GM12878 (cell line): ENCODE measurements around the gene TBC1D24. TPM values are rescaled to one million over a fixed set of nuclear protein-coding genes. Genes with fewer than 3 reads are reported as not detected.

Experiments used
- ATAC-seq: fragments of 200-7000 bp; cut with Tn5 transposase; 3 replicates; pipeline ENCODE4 v1.9.1; 2020; ENCODE audit warnings: mild to moderate bottlenecking, moderate library complexity
- BruUV-seq: library from RNA; stranded (reverse); fragments of 400-500 nt; replicated peaks from 2 replicates; lab custom pipeline; 2021; lab: Mats Ljungman, UMichigan
- CTCF ChIA-PET: fragments of 300-600 bp; sonication (Branson Sonifier 250); formaldehyde crosslinking; extraction: SDS; loops from one replicate; lab custom pipeline; 2021; ENCODE audit warnings: inconsistent platforms; lab: Yijun Ruan, JAX
- POLR2A ChIA-PET: fragments of 350-600 bp; formaldehyde crosslinking; extraction: SDS; loops from one replicate; lab custom pipeline; 2021; ENCODE audit warnings: inconsistent platforms; lab: Charles Lee
- RAD21 ChIA-PET: fragments of 300-600 bp; sonication (Branson Sonifier 250); formaldehyde crosslinking; loops from one replicate; lab custom pipeline; 2023; ENCODE audit warnings: antibody characterized with exemption; ENCODE audit not compliant: unreplicated experiment; lab: Charles Lee
- SMC1A ChIA-PET: fragments of 300-600 bp; sonication (Branson Sonifier 250); formaldehyde crosslinking; loops from one replicate; lab custom pipeline; 2023; ENCODE audit not compliant: unreplicated experiment, uncharacterized antibody; lab: Charles Lee
- DNase-seq: peaks from one replicate; pipeline ENCODE4 v3.0.0-alpha.2; 2011; ENCODE audit warnings: low read depth, low spot score
- FAIRE-seq: peaks from 3 replicates; lab custom pipeline; 2011; peaks lifted over from hg19 to GRCh38; lab: Jason Lieb, UNC
- H2AFZ ChIP-seq: 2 replicates; pipeline ENCODE4 v1.6.0; 2011; ENCODE audit warnings: low read depth, low read length, control low read depth; ENCODE audit not compliant: control insufficient read depth
- H3K27ac ChIP-seq: 2 replicates; pipeline ENCODE4 v1.5.1; 2011; ENCODE audit warnings: control low read depth; ENCODE audit not compliant: control insufficient read depth, insufficient read depth
- H3K27me3 ChIP-seq, 2 experiments: replicated peaks in 1 of 2; 2 replicates each; pipeline versions ENCODE4 v1.6.0 to v1.6.1; 2011; ENCODE audit warnings: low read length in 1 of 2; ENCODE audit not compliant: control insufficient read depth in 2 of 2, insufficient read depth in 2 of 2
- H3K36me3 ChIP-seq, 2 experiments: 2 replicates each; pipeline ENCODE4 v1.5.1; 2011; ENCODE audit warnings: low read length in 1 of 2; ENCODE audit not compliant: control insufficient read depth in 2 of 2, insufficient read depth in 2 of 2
- H3K4me1 ChIP-seq: 2 replicates; pipeline ENCODE4 v1.6.1; 2011; ENCODE audit warnings: mild to moderate bottlenecking, low read length, moderate library complexity, mixed read lengths; ENCODE audit not compliant: control insufficient read depth, insufficient read depth
- H3K4me2 ChIP-seq: 2 replicates; pipeline ENCODE4 v1.6.0; 2011; ENCODE audit warnings: control low read depth; ENCODE audit not compliant: control insufficient read depth, insufficient read depth
- H3K4me3 ChIP-seq: fragments of 200-600 bp; sonication (generic); 2 replicates; pipeline ENCODE4 v1.5.1; 2016
- H3K79me2 ChIP-seq: 2 replicates; pipeline ENCODE4 v1.6.0; 2011; ENCODE audit warnings: low read length; ENCODE audit not compliant: control insufficient read depth, insufficient read depth
- H3K9ac ChIP-seq: 2 replicates; pipeline ENCODE4 v1.8.0; 2011; ENCODE audit warnings: low read length, control low read depth, mixed read lengths; ENCODE audit not compliant: control insufficient read depth, insufficient read depth
- H3K9me3 ChIP-seq: replicated peaks from 3 replicates; pipeline ENCODE4 v1.5.1; 2011; ENCODE audit warnings: mild to moderate bottlenecking, low read length; ENCODE audit not compliant: control insufficient read depth, insufficient read depth
- H4K20me1 ChIP-seq: 2 replicates; pipeline ENCODE4 v1.6.0; 2011; ENCODE audit not compliant: control insufficient read depth, insufficient read depth
- BCL11A ChIP-seq: IDR thresholded peaks from 2 replicates; pipeline ENCODE4 v1.6.1; 2011; ENCODE audit warnings: low read depth, low read length
- HCFC1 ChIP-seq: fragments of 150-350 bp; IDR thresholded peaks from 2 replicates; pipeline ENCODE4 v1.6.1; 2014; ENCODE audit warnings: low read length
- IKZF1 ChIP-seq: fragments of 450-650 bp; conservative IDR thresholded peaks from 2 replicates; pipeline ENCODE4 v1.6.1; 2017; ENCODE audit warnings: antibody characterized with exemption, mild to moderate bottlenecking
- NFXL1 ChIP-seq: fragments of 450-650 bp; IDR thresholded peaks from 2 replicates; pipeline ENCODE4 v1.6.1; 2017; ENCODE audit warnings: antibody characterized with exemption, mild to moderate bottlenecking, borderline replicate concordance
- NR2C2 ChIP-seq: IDR thresholded peaks from 2 replicates; pipeline ENCODE4 v1.6.1; 2011; ENCODE audit warnings: borderline replicate concordance, low read depth; ENCODE audit not compliant: control insufficient read depth, insufficient read length
- POLR2A ChIP-seq: IDR thresholded peaks from 2 replicates; pipeline ENCODE4 v1.6.1; 2011; ENCODE audit warnings: low read depth, mild to moderate bottlenecking, low read length
- SRF ChIP-seq, 2 experiments: IDR thresholded peaks; 2 replicates each; pipeline ENCODE4 v1.6.1; 2011; ENCODE audit warnings: low read depth in 2 of 2, low read length in 2 of 2, mild to moderate bottlenecking in 1 of 2, moderate library complexity in 1 of 2
- WGBS: methylation state at CpG from one replicate; pipeline ENCODE4 v1.1.6; 2016; ENCODE audit warnings: low lambda C conversion rate; ENCODE audit not compliant: insufficient replicate concordance, insufficient coverage; ENCODE audit errors: missing lambda C conversion rate; 5-methylcytosine and 5-hydroxymethylcytosine counted together
- in situ Hi-C: fragments of 300-500 bp; cut with MboI; formaldehyde crosslinking; loops from 9 replicates; pipeline ENCODE4 v1.14.3; 2018; ENCODE audit warnings: mixed read lengths
- intact Hi-C: fragments of 100-400 bp; cut with micrococcal nuclease; formaldehyde crosslinking; loops from one replicate; pipeline ENCODE4 v1.14.2; 2022; ENCODE audit not compliant: unreplicated experiment
- polyA plus RNA-seq, 11 experiments: library from polyadenylated mRNA; depleted of rRNA in 4 of 11; unstranded in 6 of 11; stranded (reverse) in 5 of 11; fragments of >200 nt; fragmentation: Nextera tagmentation in 4 of 11; fragmentation: Illumina TruSeq in 1 of 11; extraction: Ambion mirVana in 4 of 11; extraction: Trizol in 1 of 11; gene quantifications; 1 replicate in 1 of 11; 2 replicates in 10 of 11; pipeline versions ENCODE4 v1.2.1 to v1.2.3, GENCODE V29; 2011 to 2016; ENCODE audit warnings: inconsistent platforms in 2 of 11, missing spikeins in 2 of 11, low read depth in 1 of 11
- total RNA-seq, 4 experiments: library from RNA; depleted of rRNA in 3 of 4; stranded (reverse); fragments of >200 nt in 3 of 4; fragmentation: Illumina TruSeq in 1 of 4; extraction: Trizol in 1 of 4; gene quantifications; 2 replicates each; pipeline versions ENCODE4 v1.2.1 to v1.2.3, GENCODE V29; 2013 to 2021

TBC1D24 gene
- total and polyA plus RNA-seq, 10 of the 15 experiments (the other 5 are each of a cell fraction or from before 2014, with no cell fraction given): 1.1 to 9.6 (median 4.5) TPM

DNA sequence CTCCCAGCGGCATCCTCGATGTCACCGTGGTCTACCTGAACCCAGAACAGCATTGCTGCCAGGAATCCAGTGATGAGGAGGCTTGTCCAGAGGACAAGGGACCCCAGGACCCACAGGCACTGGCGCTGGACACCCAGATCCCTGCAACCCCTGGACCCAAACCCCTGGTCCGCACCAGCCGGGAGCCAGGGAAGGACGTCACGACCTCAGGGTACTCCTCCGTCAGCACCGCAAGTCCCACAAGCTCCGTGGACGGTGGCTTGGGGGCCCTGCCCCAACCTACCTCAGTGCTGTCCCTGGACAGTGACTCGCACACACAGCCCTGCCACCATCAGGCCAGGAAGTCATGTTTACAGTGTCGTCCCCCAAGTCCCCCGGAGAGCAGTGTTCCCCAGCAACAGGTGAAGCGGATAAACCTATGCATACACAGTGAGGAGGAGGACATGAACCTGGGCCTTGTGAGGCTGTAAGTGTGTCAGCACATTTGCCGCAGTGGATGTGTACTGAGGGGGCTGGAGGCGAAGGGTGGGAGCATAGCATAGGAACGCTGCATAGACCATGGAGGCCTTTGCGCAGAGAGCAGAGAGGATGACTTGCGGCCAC is 18.3 kb upstream of the TBC1D24 start (continued):
- TF ChIP-seq SRF (IDR thresholded peaks at IDR 0.05; ENCODE audit: low read depth in 2 of 2, low read length in 2 of 2): no peak
- TF ChIP-seq IKZF1: no peak
- TF ChIP-seq HCFC1: no peak

DNA sequence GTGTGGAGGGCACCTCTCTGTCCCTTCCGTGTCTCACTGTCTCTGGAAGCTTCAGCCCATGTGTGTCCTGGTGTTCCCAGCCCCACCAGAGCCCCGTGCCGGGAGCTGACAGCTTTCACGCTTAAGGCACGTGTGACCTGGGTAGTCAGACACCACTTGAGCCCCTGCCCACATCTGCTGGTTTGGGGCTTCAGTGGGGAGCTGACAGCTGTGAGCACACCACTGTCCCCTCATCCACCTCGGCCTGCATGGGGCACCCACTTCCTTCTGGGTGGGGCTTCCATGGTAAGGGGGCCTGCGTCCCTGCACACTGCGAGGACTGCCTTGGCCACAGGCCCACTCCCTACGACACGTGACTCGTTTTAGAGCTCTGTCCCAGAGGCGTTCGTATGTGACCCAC is 17.7 kb upstream of the TBC1D24 start:
- no TSS peak for BruUV-seq
- FAIRE-seq: no peak
- H3K27me3 ChIP-seq: no peaks in the 10 kb centered on the region
- intact Hi-C loops: no loop called here
- H2AFZ ChIP-seq: no peak overlapping the region
- POLR2A ChIA-PET: no interaction called here
- peaks cover 8% of the 10 kb centered on the region; the same call in 1 of the 2 replicates for H3K4me1 ChIP-seq
- no peak overlapping the region for H3K9ac ChIP-seq
- 89% methylated on average over 13 of the region's 13 CpGs for WGBS
- no peaks in the 10 kb centered on the region for H3K9me3 ChIP-seq
- no peak for ATAC-seq
- in situ Hi-C loops: no loop called here
- RAD21 ChIA-PET: no interaction called here
- H3K36me3 ChIP-seq: peaks cover 14 to 39% of the 10 kb centered on the region in 2 experiments; a peak in 3 of 4 replicates
- CTCF ChIA-PET: no interaction called here
- SMC1A ChIA-PET: no interaction called here
- H3K4me2 ChIP-seq: no peak overlapping the region
- H4K20me1 ChIP-seq: no peaks in the 10 kb centered on the region
- no peak for DNase-seq
- peaks cover 6% of the 10 kb centered on the region for H3K79me2 ChIP-seq
- H3K4me3 ChIP-seq: no peak overlapping the region
- TF ChIP-seq POLR2A: peak; percentile 31
- no peak for TF ChIP-seq NFXL1
- no peak for TF ChIP-seq BCL11A
- TF ChIP-seq NR2C2: no peak
- TF ChIP-seq, all 136 proteins: peak for 1
- no peak overlapping the region for H3K27ac ChIP-seq
